ENCODE data around the gene CAPS.

DNA sequence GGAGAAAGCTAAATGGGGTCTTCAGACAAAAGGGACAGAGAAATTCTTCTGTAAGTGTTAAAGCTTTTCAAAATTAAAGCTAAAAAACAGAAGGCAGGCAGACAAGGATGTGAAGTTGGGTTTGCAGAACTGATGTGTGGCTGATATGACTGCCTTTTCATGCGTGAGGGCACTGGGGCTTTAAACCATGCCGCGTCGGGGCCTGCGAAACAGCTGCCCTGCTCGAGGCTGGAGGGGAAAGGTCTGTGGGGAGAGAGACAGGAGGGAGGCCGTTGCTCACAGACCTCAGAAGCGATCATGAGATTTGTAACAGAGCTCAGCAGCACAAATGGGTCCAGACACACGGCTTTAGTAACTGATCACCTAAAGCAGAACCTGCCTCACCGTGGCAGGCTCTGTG is 23.5 kb downstream of the CAPS start:
- TF ChIP-seq SIN3A (IDR thresholded peaks at IDR 0.05; ENCODE audit: borderline replicate concordance, insufficient read depth, low read length) (no peak), TAF1 (IDR thresholded peaks at IDR 0.05; ENCODE audit: borderline replicate concordance, insufficient read depth, low read length) (no peak), POLR2AphosphoS5 (IDR thresholded peaks at IDR 0.05; ENCODE audit: low read depth, low read length) (no peak), FOXP2 (optimal IDR thresholded peaks at IDR 0.05; ENCODE audit: borderline replicate concordance, extremely low read depth, extremely low read length, insufficient read depth) (no peak)
- TF ChIP-seq, protein P1, sequence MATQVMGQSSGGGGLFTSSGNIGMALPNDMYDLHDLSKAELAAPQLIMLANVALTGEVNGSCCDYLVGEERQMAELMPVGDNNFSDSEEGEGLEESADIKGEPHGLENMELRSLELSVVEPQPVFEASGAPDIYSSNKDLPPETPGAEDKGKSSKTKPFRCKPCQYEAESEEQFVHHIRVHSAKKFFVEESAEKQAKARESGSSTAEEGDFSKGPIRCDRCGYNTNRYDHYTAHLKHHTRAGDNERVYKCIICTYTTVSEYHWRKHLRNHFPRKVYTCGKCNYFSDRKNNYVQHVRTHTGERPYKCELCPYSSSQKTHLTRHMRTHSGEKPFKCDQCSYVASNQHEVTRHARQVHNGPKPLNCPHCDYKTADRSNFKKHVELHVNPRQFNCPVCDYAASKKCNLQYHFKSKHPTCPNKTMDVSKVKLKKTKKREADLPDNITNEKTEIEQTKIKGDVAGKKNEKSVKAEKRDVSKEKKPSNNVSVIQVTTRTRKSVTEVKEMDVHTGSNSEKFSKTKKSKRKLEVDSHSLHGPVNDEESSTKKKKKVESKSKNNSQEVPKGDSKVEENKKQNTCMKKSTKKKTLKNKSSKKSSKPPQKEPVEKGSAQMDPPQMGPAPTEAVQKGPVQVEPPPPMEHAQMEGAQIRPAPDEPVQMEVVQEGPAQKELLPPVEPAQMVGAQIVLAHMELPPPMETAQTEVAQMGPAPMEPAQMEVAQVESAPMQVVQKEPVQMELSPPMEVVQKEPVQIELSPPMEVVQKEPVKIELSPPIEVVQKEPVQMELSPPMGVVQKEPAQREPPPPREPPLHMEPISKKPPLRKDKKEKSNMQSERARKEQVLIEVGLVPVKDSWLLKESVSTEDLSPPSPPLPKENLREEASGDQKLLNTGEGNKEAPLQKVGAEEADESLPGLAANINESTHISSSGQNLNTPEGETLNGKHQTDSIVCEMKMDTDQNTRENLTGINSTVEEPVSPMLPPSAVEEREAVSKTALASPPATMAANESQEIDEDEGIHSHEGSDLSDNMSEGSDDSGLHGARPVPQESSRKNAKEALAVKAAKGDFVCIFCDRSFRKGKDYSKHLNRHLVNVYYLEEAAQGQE (IDR thresholded peaks at IDR 0.05; ENCODE audit: insufficient read depth in 1 of 2, low read depth in 2 of 2, low read length in 2 of 2), result no peak

Measured in PFSK-1 (cell line).